HG03442 (cell line): ENCODE data around the gene NELL1.

Source experiments
- ATAC-seq: cut with Tn5 transposase; IDR thresholded peaks from one replicate; pipeline ENCODE4 v1.9.1; 2021; ENCODE audit warnings: mild to moderate bottlenecking, moderate library complexity; ENCODE audit not compliant: unreplicated experiment

NELL1 gene

DNA sequence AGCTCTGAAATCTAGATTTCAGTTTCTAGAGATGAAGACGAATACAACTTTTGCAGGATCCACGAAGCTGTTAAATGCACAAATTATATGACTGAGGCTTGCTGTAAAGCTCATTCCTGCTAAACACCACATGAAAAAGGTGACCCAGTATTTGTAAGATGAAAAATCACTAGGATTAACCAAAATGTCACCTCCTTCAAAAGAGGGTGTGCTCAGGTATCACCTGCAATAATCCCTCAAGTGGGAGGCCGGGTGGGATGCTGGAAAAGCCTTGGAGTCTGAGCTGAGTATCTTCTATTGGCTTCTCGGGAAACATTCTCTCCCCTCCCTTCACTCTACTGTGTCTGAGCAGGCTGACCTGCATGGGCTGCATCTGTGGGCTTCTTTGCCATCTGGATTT lies 195.8 kb downstream of the NELL1 start:
- no peak for ATAC-seq

DNA sequence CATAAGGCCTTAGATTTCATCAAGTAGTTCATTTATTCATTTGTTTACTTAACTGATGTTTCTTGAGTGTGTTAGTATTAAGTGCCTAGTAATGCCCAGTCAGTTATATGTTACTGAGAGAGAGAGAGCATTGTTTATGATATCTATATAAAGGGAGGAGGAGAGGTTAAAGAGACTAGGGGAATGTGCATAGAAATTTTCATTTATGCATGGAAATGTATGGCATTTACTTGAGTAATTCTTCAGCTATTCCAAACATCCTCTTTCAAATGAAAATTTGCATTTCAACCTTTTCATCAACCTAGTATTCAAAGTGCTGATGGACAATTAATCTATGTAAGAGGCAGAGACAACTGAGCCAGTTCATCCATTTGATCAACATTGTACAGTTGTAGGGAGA lies 199.7 kb downstream of the NELL1 start:
- no peak for ATAC-seq

DNA sequence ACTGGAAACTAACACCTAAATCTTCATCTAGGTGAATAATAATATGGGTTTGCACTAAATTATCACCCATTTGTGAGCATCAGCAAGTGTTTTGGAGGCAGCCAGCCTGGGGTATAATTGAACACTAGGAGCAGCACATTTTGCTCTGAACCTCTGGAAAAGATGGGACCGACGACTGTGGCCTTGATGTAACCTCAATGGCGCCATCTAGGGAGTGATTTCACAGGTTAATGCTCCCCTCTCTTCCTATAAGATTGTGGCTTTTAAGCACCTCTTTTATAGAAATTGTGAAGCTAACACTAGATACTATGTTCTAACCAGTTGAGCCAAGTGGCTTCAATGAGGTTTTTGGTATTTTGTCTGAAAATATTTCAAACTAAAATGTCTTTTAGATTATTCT lies 203.7 kb downstream of the NELL1 start:
- ATAC-seq = no peak

DNA sequence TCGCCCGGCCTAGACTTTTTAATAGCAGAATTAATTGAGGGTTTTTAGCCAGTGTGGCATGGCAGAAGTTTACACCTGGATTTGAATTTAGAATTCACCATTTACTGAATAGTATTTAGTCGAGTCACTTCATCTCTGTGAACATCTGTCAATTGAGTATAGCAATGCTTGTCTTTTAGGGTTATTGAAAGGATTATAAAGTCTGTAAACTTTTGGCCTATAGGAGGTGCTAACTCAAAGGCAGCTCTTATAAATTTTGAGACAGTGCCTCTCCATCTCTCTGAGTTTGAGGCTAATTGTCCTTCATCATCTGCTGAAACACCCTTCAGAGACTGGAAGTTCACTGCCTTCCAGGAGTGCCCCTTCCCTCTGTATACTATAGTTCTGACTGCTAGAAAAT lies 205.0 kb downstream of the NELL1 start:
- no peak for ATAC-seq

DNA sequence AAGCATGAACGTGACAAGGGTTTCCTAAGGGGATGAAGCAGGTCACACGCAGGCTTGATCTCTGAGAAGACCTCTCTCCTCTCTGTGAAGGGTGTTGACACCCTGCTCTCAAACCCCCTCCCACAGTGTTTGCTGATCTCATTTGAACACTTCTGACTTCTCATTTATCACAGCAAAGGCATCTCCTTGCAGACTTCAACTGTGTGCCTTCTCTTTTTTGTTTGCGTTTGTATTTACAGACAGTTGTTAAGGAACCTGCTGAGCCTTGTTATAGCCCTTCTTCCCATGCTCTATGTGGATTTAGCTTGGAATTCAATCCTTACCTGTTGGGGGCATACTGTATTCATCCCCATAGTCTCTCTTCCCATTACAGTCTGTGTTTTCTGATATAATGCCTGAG lies 206.5 kb downstream of the NELL1 start:
- ATAC-seq = no peak

DNA sequence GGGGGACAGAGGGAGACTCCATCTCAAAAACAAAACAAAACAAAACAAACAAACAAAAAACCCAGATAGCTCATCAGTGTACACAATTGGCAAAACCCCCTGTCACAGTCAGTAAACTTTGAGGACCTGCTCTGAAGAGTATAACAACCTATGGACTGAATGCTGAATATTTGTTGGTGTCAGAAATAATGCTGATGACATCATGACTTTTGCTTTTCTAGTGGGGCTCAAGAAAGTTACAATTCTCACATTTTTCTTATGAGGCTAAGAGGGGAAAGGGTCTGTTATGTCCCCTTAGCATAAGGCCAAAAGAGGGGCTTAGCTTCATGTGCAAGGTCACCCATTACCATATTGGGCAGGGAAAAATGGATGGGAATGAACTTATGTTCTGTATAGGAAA lies 207.4 kb downstream of the NELL1 start:
- ATAC-seq = no peak

DNA sequence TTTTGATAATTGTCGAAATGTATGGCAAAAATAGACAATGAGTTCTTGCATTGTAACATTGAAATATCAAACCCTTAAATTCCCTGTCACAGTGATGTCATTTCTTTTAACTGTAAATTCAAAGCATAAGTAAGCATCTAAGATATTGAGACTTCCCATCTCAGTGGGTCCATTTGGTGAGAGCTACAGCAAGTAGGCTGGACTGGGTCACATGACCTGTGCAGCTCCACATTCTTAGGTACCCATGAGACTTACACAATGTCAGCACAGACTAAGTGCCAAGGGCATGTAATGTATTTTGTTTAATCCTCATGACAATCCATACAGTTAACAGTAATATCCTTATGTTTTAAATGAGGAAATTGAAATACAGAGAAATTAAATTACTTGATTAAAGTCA lies 210.7 kb downstream of the NELL1 start:
- ATAC-seq = no peak

DNA sequence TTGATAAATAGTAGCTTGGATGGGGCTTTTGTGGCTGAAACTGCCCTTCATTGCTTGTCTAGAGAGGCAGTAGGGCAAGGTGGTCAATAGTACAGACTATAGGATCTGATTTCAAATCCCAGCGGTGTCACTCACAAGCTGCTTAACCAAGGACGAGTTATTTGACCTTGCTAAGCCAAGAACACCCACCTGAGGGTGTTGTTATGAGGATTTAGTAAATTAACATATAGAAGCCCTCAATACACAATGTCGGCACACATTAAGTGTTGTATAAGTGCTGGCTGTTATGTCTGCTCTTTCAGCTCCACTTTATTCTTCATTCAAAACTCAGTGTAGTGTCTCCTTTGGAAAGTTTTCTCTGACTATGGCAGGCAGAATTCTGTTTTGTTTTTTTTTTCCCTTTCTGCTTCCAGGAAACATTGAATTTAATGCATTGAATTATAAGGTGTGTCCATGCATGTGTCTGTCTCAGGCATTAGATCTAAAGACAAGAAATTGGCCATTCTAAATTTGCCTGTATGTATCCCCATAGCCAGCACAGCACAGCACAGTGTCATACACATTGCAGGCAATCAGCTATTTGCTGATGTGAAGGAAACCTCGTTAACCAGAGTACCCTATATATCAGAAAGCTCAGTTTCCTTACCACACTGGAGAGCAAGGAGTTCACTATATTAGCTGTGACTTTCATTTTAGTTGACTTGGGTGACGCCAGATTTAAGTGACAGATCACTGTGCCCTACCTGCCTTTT lies 212.1 kb downstream of the NELL1 start:
- no peak for ATAC-seq

DNA sequence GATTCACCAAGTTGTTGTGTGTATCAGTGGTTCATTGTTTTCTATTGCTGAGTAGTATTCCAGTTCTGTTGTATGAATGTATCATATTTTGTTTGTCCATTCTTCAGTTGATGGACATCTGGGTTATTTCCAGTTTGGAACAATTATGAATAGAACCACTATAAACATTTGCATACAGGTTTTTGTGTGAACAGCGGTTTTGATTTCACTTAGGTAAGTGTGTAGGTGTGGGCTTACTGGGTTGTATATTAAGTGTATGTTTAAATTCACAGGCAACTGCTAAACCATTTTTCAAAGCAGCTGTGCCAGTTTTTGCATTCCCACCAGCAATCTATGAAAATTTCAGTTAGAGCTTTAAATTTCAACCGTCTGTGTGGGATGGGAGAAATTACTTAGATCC lies 217.8 kb downstream of the NELL1 start:
- ATAC-seq = no peak

DNA sequence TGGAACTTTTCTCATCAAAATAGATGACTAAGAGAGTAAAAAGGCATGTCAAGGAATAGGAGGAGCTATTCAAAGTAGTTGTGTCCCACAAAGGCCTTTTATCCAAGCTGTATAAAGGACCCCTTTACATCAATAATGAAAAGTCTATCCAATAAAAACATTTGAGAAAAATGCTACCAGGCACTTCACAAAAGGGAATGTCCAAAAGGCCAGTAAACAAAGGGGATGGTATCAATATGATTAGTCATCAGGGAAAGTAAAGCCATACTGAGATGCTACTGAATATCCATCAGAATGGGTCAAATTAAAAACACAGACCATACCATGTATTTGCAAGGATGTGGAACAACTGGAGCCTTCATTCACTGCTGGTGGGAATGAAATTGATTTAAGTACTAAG lies 224.9 kb downstream of the NELL1 start:
- ATAC-seq = no peak

DNA sequence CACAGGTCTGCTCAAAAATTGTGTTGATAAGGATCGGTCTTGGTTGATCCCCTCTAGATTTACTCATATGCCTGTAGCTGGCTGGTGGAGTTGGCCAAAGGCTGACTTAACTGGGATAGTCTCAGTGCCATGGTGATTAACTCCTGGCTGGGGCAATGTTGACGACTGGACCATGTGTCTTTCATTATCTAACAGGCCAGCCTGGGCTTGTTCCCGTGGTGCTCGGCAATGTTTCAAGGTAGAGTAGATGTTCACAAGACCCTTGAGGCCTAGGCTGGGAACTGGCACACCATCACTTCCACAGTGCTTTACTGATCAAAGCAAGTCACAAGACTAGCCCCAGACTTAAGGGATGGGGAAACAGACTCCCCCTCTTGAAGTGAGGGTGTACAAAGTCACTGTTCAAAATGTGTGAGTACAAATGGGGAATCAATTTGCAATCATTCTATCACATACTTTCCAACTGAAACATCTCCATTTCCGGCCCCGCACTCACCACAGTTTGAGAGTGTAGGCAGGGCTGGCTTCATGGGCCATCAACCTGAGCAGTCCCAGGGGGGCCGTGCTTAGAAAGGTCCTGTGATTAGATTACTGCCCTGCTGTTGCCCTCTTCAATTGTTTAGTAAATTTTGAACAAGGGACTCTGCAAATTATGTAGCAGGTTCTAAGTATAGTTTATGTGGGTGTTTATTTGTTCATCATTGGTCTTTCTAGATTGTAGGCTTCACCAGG lies 240.8 kb downstream of the NELL1 start:
- no peak for ATAC-seq

DNA sequence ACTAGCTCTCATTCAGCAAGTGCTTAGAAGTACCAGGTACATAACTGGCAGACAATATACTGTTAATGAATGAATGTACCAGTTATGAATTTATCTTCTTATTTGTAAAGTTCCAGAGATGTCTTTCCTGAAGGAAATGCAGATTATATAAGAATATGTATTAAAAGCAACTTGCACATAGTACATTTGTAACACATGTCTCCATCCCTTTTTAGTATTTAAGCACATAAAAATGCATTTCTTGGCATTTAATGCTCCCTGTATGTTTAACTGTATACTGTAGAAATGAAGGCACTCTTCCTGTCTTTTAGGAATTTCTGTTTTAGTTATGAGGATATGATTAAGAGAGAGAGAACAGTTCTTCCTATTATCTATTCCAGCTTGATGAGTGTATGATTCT lies 241.3 kb downstream of the NELL1 start:
- ATAC-seq = no peak

DNA sequence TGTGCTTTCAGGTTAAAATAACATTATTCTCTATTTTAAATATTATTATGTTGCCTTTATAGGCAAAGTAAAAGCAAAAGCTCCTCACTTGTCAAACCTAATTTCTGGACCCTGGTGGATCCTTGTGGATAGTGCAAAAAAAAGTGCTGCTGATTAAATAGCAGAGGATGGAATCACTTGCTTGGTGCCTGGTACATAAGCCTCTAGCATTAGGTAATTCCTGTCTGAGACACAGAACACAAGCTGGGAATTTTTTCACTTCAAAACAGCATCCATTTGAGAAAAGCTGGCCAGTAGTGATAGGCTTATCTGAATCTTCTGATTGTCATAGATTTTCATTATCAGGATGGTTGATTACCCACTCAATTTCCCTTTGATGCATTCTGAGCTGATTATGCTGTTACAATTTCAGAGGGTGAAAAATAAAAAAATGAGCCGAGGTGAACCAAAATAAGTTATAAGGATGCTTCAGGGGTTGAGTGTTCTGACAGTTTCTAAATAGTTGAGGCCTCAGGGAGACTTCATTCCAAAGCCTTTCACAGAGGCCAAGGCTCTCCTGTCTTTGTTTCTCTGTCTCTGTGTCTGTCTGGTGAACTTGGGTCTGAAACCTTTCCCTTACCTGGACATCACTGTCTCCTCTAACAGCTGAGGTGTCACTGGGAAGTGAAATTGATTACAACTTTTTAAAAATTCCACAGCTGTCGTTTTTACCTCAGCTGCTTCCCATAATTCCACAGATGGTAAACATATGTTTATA lies 242.9 kb downstream of the NELL1 start:
- no peak for ATAC-seq

DNA sequence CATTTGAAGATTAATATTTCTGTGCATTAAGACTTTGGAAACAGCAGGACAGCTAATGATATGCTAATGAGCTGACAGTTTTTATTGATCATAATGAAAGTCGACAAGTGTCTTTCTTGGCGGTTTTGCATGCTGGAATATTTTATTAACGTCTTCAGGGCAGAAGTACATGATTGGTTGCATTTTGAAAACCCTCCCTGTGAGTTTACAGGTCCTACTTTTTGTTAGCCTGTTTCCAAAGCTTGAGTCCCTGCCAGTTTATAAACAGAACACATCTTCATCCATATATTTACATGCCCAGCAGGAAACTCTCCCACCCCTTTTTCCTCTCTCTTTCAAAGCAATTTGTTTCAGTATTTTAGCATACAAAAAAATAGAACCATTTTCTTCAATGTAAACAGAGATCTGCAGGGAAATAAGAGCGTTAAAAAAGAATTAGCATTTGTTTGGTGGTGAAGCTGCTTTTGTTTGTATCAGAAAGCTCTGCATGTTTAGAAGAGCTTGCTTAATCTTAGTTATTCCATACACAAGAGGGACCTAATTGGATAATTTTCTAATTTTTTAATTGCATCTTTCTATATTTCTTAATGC lies 243.6 kb downstream of the NELL1 start:
- ATAC-seq = no peak

DNA sequence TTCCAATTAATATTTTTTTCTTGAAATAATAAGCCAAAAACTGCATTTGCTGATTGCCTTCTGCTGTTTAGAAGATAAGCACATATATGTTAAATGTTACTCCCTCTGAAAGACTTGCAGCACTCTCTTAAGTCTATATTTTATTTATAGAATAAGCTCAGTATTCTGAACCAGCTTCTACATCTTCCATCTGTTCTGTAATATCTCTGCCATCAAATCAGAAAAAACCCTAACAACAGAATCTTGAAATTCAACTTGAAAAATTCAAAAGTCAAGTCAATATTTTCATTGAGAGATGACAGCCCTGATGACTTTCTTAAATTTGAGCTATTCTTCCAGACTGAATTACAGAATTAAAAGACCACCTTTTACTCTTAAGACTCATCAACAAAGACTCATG lies 247.9 kb downstream of the NELL1 start:
- ATAC-seq = no peak

DNA sequence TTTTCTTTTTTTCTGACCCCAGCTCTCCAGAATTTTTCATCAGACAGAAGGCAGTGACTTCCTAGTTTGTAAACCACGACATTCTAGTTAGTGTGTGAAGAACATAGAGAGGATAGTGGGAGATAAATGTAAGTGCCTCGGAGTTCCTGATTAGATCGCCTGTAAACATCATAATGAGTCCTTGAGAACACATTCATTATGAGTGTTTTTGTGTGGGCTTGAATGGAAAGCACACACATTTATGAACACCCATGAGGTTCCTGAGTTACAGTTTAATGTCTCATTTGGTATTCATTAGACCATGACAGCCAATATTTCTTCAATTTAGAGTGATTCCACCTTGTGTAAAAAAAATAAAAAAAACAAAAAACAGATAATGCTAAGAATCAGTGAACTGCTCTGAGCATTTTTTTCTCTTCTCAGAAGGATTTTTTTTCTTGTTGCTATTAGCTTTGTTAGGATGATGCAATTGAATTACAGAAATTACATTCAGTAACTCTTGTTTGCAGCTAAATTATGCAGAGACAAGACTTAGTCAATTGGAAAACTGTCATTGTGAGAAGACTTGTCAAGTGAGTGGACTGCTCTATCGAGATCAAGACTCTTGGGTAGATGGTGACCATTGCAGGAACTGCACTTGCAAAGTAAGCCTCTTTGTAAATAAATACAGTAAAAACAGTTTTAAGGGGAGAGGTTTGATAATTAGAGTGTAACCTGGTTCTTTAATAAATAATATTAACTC lies 257.6 kb downstream of the NELL1 start:
- no peak for ATAC-seq

DNA sequence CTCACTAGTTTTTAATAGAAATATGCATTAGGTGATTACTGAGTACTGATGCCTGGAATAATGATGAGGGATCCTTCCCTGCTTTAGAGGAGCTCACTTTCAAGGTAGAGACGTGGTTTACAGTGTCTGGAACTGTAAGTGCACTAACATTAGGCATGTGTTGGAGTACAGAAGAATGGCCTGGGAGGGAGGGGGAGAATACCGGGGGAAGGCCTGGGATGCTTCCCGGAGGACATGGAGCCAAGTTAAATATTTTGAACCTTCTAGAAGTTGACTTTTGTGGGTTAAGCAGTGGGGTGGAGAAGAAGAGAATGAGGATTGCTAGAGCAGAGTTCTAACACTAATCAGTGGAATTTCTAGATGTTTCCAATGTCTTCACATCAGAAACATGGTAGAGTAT lies 261.6 kb downstream of the NELL1 start:
- ATAC-seq = no peak

DNA sequence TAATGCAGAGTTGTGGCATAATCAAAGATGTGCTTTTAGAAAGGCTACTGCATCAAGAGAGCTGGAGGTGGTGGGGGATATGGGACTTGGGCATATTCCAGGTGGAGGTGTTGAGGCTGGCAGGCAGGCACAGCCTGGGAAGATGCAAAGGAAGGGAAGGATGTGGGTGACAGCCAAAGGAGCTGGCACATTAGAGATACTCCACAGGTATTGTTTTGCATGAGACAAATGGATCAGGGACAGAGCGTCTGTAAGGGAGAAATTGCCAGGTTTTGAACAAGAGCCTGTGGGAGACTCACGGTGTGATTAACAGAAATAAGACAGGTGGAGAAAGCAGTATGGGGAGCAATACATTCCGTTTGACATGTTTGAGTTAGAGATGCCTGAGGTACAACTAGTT lies 263.7 kb downstream of the NELL1 start:
- ATAC-seq = no peak

DNA sequence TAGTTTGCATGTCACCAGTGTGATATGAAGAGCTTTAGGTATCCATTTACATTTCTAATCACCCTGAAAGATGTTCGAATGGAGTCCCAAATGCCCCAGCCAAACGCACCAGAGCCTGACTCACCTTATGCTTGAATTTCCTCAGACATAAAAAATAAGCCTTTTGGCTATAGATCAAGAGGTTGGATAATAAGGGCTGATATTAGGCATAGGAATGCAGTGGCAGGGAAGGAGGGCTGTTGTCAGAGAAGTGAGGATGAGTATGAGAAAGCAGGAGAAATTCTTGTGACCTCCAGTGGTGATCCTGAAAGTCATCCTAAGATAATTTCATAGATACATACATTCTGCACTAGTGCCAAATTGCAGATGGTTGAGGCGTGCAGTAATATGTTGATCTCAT lies 264.6 kb downstream of the NELL1 start:
- ATAC-seq = no peak

DNA sequence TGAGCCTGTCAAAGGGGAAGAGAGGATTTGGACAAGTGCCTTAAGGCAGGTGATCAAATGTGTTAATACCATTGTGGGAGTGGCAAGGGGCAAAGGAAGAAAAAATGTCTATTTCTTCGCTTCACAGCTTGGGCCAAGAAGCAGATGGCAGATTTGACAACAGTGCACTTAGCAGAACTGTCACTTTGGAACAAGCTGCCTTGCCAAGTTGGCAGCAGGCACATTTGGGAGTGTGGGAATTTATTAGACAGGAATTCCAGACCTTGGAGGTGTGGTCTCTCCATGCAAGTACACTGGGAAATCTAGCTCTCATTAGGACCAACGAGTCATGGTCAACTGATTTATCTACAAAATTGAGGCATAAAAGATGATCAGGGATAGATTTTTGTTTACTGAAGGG lies 265.1 kb downstream of the NELL1 start:
- ATAC-seq = no peak

DNA sequence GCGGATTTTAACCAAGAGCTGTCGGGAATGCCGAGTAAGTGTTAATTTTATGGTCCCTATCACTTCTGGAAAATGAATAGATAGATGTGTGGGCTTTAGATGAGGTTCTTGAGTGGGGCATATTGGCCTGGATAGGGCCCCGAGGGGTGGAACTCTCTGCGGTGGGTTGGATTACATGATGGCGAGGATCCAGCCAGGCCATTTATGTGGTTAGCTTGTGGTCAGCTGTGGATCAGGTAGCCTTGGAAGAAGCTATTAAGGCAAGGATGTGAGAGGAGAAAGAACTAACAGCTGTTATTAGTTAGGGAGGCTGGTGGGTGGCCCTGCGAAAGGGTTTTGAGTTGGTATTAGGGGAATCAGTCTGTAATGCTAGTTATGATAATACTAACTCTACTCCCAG lies 268.4 kb downstream of the NELL1 start:
- no peak for ATAC-seq
